Ectodermal cell (in vitro differentiated cells): Measurements from ENCODE around the gene SLC30A7.
"Not testable (repeated sequence)": the region's sequence is repeated elsewhere in the genome, so short reads cannot be mapped to it uniquely, and the experiment has no call there.

Experiments
- H3K27ac ChIP-seq: 2 replicates; pipeline ENCODE4 v1.7.0; 2013; ENCODE audit warnings: mild to moderate bottlenecking, low read depth, low read length; ENCODE audit not compliant: insufficient read depth, poor library complexity, severe bottlenecking
- H3K27me3 ChIP-seq: 2 replicates; pipeline ENCODE4 v1.7.0; 2013; ENCODE audit warnings: mild to moderate bottlenecking, low read length; ENCODE audit not compliant: insufficient read depth, control insufficient read depth, poor library complexity, severe bottlenecking
- H3K36me3 ChIP-seq: one replicate; pipeline ENCODE4 v1.7.0; 2013; ENCODE audit warnings: low read length; ENCODE audit not compliant: control insufficient read depth, insufficient read depth
- H3K4me1 ChIP-seq: one replicate; pipeline ENCODE4 v1.7.0; 2013; ENCODE audit warnings: low read length; ENCODE audit not compliant: control insufficient read depth, insufficient read depth
- H3K4me3 ChIP-seq: 2 replicates; pipeline ENCODE4 v1.7.0; 2013; ENCODE audit warnings: low read depth, low read length, control low read depth; ENCODE audit not compliant: insufficient read depth
- H3K9me3 ChIP-seq: 2 replicates; pipeline ENCODE4 v1.7.0; 2013; ENCODE audit warnings: mild to moderate bottlenecking, low read length, moderate library complexity; ENCODE audit not compliant: control insufficient read depth
- WGBS, 2 experiments: methylation state at CpG; one replicate each; pipeline ENCODE4 v1.1.7; 2013; ENCODE audit warnings: missing lambda C conversion rate in 2 of 2; 5-methylcytosine and 5-hydroxymethylcytosine counted together

SLC30A7 gene

GRCh38 chr1:100950337-100950736 is 54.4 kb downstream of the SLC30A7 start:
- H3K27me3 ChIP-seq, result no peaks in the 10 kb centered on the region
- no peak overlapping the region for H3K4me3 ChIP-seq
- peaks cover 6% of the 10 kb centered on the region for H3K4me1 ChIP-seq
- H3K9me3 ChIP-seq, result no peaks in the 10 kb centered on the region
- no peak overlapping the region for H3K27ac ChIP-seq
- no peaks in the 10 kb centered on the region for H3K36me3 ChIP-seq

- 37 to 45% methylated on average over 4 of the region's 4 CpGs for WGBS, 2 experiments
- H3K27ac ChIP-seq, result no peak overlapping the region
- no peak overlapping the region for H3K4me3 ChIP-seq
These were observed 54.9 kb downstream of the SLC30A7 start for GRCh38 chr1:100950781-100951180.

GRCh38 chr1:100952104-100952745 is 56.3 kb downstream of the SLC30A7 start:
- Histone ChIP-seq H3K27me3 (no peaks in the 10 kb centered on the region), H3K36me3 (no peaks in the 10 kb centered on the region), H3K9me3 (no peaks in the 10 kb centered on the region), H3K4me3 (no peak overlapping the region), H3K4me1 (peaks cover 10% of the 10 kb centered on the region), H3K27ac (no peak overlapping the region)
- 92 to 94% methylated on average over 4 of the region's 4 CpGs for WGBS, 2 experiments

More at GRCh38 chr1:100950781-100951180, 54.9 kb downstream of the SLC30A7 start:
- peaks cover 9% of the 10 kb centered on the region for H3K4me1 ChIP-seq
- H3K9me3 ChIP-seq, result no peaks in the 10 kb centered on the region
- no peaks in the 10 kb centered on the region for H3K27me3 ChIP-seq
- no peaks in the 10 kb centered on the region for H3K36me3 ChIP-seq

- H3K36me3 ChIP-seq, H3K27ac ChIP-seq, H3K4me3 ChIP-seq, H3K27me3 ChIP-seq, H3K9me3 ChIP-seq: not testable (repeated sequence)
- H3K4me1 ChIP-seq, result peaks cover 10% of the 10 kb centered on the region
- 75 to 94% methylated on average over 1 of the region's 1 CpG for WGBS, 2 experiments
These were observed 57.1 kb downstream of the SLC30A7 start for GRCh38 chr1:100952970-100953369.

- H3K27ac ChIP-seq, result no peak overlapping the region
- H3K4me3 ChIP-seq, result no peak overlapping the region
- H3K9me3 ChIP-seq, result no peaks in the 10 kb centered on the region
- peaks cover 10% of the 10 kb centered on the region for H3K4me1 ChIP-seq
- no peaks in the 10 kb centered on the region for H3K36me3 ChIP-seq
- no peaks in the 10 kb centered on the region for H3K27me3 ChIP-seq
- 100% methylated on average over 1 of the region's 2 CpGs for WGBS, 2 experiments
These were observed 58.3 kb downstream of the SLC30A7 start for GRCh38 chr1:100953960-100954730.

- H3K4me3 ChIP-seq, result no peak overlapping the region
- no peaks in the 10 kb centered on the region for H3K9me3 ChIP-seq
- H3K27ac ChIP-seq, result no peak overlapping the region
- H3K36me3 ChIP-seq, result no peaks in the 10 kb centered on the region
- 70% methylated on average over 1 of the region's 1 CpG; no CpG with 5 or more reads in 1 of the 2 experiments for WGBS, 2 experiments
- H3K4me1 ChIP-seq, result peaks cover 4% of the 10 kb centered on the region
- H3K27me3 ChIP-seq, result no peaks in the 10 kb centered on the region
These were observed 59.4 kb downstream of the SLC30A7 start for GRCh38 chr1:100955322-100955721.

GRCh38 chr1:100959502-100960060 is 63.7 kb downstream of the SLC30A7 start:
- WGBS, 2 experiments, result 94 to 95% methylated on average over 5 of the region's 5 CpGs
- Histone ChIP-seq H3K4me1 (peaks cover 4% of the 10 kb centered on the region), H3K27ac (no peak overlapping the region)

GRCh38 chr1:100960098-100960497 is 64.2 kb downstream of the SLC30A7 start:
- Histone ChIP-seq H3K27ac (no peak overlapping the region), H3K4me1 (peaks cover 4% of the 10 kb centered on the region), H3K36me3 (peaks cover 2% of the 10 kb centered on the region), H3K4me3 (no peak overlapping the region), H3K9me3 (no peaks in the 10 kb centered on the region), H3K27me3 (no peaks in the 10 kb centered on the region)
- WGBS, 2 experiments, result 87 to 100% methylated on average over 1 of the region's 1 CpG

More at GRCh38 chr1:100959502-100960060, 63.7 kb downstream of the SLC30A7 start:
- Histone ChIP-seq H3K27me3 (no peaks in the 10 kb centered on the region), H3K36me3 (peaks cover 2% of the 10 kb centered on the region), H3K9me3 (no peaks in the 10 kb centered on the region), H3K4me3 (no peak overlapping the region)

- peaks cover 13% of the 10 kb centered on the region for H3K36me3 ChIP-seq
- 100% methylated on average over 1 of the region's 1 CpG for WGBS, 2 experiments
- no peak overlapping the region for H3K4me3 ChIP-seq
These were observed 72.7 kb downstream of the SLC30A7 start for GRCh38 chr1:100968621-100969020.

GRCh38 chr1:100969327-100969726 is 73.4 kb downstream of the SLC30A7 start:
- 95 to 96% methylated on average over 2 of the region's 2 CpGs for WGBS, 2 experiments
- no peak overlapping the region for H3K4me3 ChIP-seq
- peaks cover 13% of the 10 kb centered on the region for H3K36me3 ChIP-seq

More at GRCh38 chr1:100968621-100969020, 72.7 kb downstream of the SLC30A7 start:
- no peak overlapping the region for H3K27ac ChIP-seq
- no peaks in the 10 kb centered on the region for H3K4me1 ChIP-seq
- H3K9me3 ChIP-seq, result no peaks in the 10 kb centered on the region
- H3K27me3 ChIP-seq, result no peaks in the 10 kb centered on the region

More at GRCh38 chr1:100969327-100969726, 73.4 kb downstream of the SLC30A7 start:
- H3K4me1 ChIP-seq, result no peaks in the 10 kb centered on the region
- no peaks in the 10 kb centered on the region for H3K27me3 ChIP-seq
- H3K9me3 ChIP-seq, result no peaks in the 10 kb centered on the region
- no peak overlapping the region for H3K27ac ChIP-seq
